ENCODE results near the gene CARD19. TPM values are rescaled to one million over a fixed set of nuclear protein-coding genes. Genes with fewer than 3 reads are reported as not detected.

CARD19 gene
- total and polyA plus RNA-seq, 2 experiments from 2014 or later = 36.8 to 48.3 TPM

DNA sequence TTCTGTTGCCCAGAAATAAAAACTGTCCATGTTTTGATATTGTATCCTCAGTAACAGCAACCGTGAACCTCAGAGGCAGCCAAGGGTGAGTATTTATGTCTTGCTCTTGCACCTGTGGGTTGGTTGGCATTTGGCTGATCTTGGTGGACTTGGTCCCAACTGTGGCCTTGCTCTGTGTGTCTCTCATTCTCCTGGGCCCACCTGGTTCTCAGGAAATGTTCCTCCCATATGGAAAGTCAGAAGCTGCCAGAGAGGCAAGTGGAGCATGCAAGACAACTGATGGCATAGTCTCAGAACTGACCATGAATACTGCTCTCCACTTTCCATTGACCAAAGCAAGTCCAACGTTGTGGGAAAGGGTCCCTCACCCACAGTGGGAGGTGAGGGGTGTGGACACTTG lies 51.6 kb downstream of the CARD19 start:
- H3K9me2 ChIP-seq (ENCODE audit: insufficient read depth) = no peaks in the 10 kb centered on the region; the same call in 1 of the 2 replicates
- H3K27ac Mint-ChIP-seq = no peak overlapping the region
- H3K27ac ChIP-seq (ENCODE audit: low read depth) = no peak overlapping the region
- no peaks in the 10 kb centered on the region for H3K36me3 ChIP-seq (ENCODE audit: insufficient read depth)
- DNase-seq (ENCODE audit: low spot score) (no peak), ATAC-seq (no peak)
- H3K27me3 ChIP-seq (ENCODE audit: insufficient read depth) = no peaks in the 10 kb centered on the region
- no peaks in the 10 kb centered on the region; the same call in 2 of the 3 replicates for H3K9me3 Mint-ChIP-seq
- no peaks in the 10 kb centered on the region for H3K4me1 ChIP-seq (ENCODE audit: insufficient read depth)
- H3K4me1 Mint-ChIP-seq = peaks cover 6% of the 10 kb centered on the region; the same call in 2 of the 3 replicates
- H4K20me1 ChIP-seq (replicated peaks; ENCODE audit: insufficient read depth) = no peaks in the 10 kb centered on the region
- no peak overlapping the region for H3K4me3 ChIP-seq
- TF ChIP-seq ZNF114 (CRISPR knock-in tag; IDR thresholded peaks at IDR 0.05) = no peak
- no peaks in the 10 kb centered on the region for H3F3A ChIP-seq (replicated peaks; ENCODE audit: low read depth)
- no peaks in the 10 kb centered on the region for H3K36me3 Mint-ChIP-seq (ENCODE audit: low read depth)
- H3K4me3 Mint-ChIP-seq = no peak overlapping the region
- no peaks in the 10 kb centered on the region for H3K27me3 Mint-ChIP-seq (ENCODE audit: insufficient read depth, low read depth, poor library complexity)
- no peak overlapping the region for H2AFZ ChIP-seq
- H3K79me2 ChIP-seq (replicated peaks; ENCODE audit: insufficient read depth) = no peaks in the 10 kb centered on the region
- H3K4me2 ChIP-seq = no peak overlapping the region

GRCh38 chr9:93148721-93149120 lies 52.7 kb downstream of the CARD19 start:
- H2AFZ ChIP-seq = no peak overlapping the region
- H4K20me1 ChIP-seq (replicated peaks; ENCODE audit: insufficient read depth) = no peaks in the 10 kb centered on the region
- no peak for ATAC-seq
- H3K9me2 ChIP-seq (ENCODE audit: insufficient read depth) = no peaks in the 10 kb centered on the region; the same call in 1 of the 2 replicates
- Mint-ChIP-seq H3K27me3 (ENCODE audit: insufficient read depth, low read depth, poor library complexity) (peaks cover 1% of the 10 kb centered on the region), H3K36me3 (ENCODE audit: low read depth) (no peaks in the 10 kb centered on the region), H3K4me1 (peaks cover 6% of the 10 kb centered on the region; the same call in 2 of the 3 replicates), H3K4me3 (no peak overlapping the region), H3K27ac (no peak overlapping the region), H3K9me3 (no peaks in the 10 kb centered on the region; the same call in 2 of the 3 replicates)
- no peaks in the 10 kb centered on the region for H3K36me3 ChIP-seq (ENCODE audit: insufficient read depth)
- no peak overlapping the region for H3K4me2 ChIP-seq
- no peaks in the 10 kb centered on the region for H3K4me1 ChIP-seq (ENCODE audit: insufficient read depth)
- no peak for DNase-seq (ENCODE audit: low spot score)
- H3K27ac ChIP-seq (ENCODE audit: low read depth) = no peak overlapping the region
- H3K4me3 ChIP-seq = no peak overlapping the region
- no peaks in the 10 kb centered on the region for H3K27me3 ChIP-seq (ENCODE audit: insufficient read depth)
- H3K79me2 ChIP-seq (replicated peaks; ENCODE audit: insufficient read depth) = no peaks in the 10 kb centered on the region
- no peaks in the 10 kb centered on the region for H3F3A ChIP-seq (replicated peaks; ENCODE audit: low read depth)
- no peak for TF ChIP-seq CREB1 (CRISPR knock-in tag; IDR thresholded peaks at IDR 0.05; ENCODE audit: low read depth)

GRCh38 chr9:93149361-93149760 lies 53.3 kb downstream of the CARD19 start:
- Histone ChIP-seq H3K36me3 (ENCODE audit: insufficient read depth) (no peaks in the 10 kb centered on the region), H4K20me1 (replicated peaks; ENCODE audit: insufficient read depth) (no peaks in the 10 kb centered on the region)
- peaks cover 2% of the 10 kb centered on the region; the same call in 2 of the 3 replicates for H3K4me1 Mint-ChIP-seq

More at GRCh38 chr9:93149361-93149760, 53.3 kb downstream of the CARD19 start:
- Histone ChIP-seq H3K4me2 (no peak overlapping the region), H3K4me1 (ENCODE audit: insufficient read depth) (no peaks in the 10 kb centered on the region), H3K27me3 (ENCODE audit: insufficient read depth) (no peaks in the 10 kb centered on the region), H3K9me2 (ENCODE audit: insufficient read depth) (no peaks in the 10 kb centered on the region; the same call in 1 of the 2 replicates), H3K79me2 (replicated peaks; ENCODE audit: insufficient read depth) (no peaks in the 10 kb centered on the region), H3K27ac (ENCODE audit: low read depth) (no peak overlapping the region), H3F3A (replicated peaks; ENCODE audit: low read depth) (no peaks in the 10 kb centered on the region), H3K4me3 (no peak overlapping the region), H2AFZ (no peak overlapping the region)
- TF ChIP-seq CTCF (conservative IDR thresholded peaks at IDR 0.05; ENCODE audit: low read depth in 2 of 2) (no peak), REST (IDR thresholded peaks at IDR 0.05; ENCODE audit: unreplicated experiment) (no peak)
- no peaks in the 10 kb centered on the region for H3K36me3 Mint-ChIP-seq (ENCODE audit: low read depth)
- no peaks in the 10 kb centered on the region; the same call in 2 of the 3 replicates for H3K9me3 Mint-ChIP-seq
- H3K27me3 Mint-ChIP-seq (ENCODE audit: insufficient read depth, low read depth, poor library complexity) = peaks cover 1% of the 10 kb centered on the region
- H3K4me3 Mint-ChIP-seq = no peak overlapping the region
- DNase-seq (ENCODE audit: low spot score) (no peak), ATAC-seq (no peak)
- no peak overlapping the region for H3K27ac Mint-ChIP-seq
